ENCODE results near the gene MYO18A. TPM values are rescaled to one million over a fixed set of nuclear protein-coding genes. Genes with fewer than 3 reads are reported as not detected.
A peak's percentile ranks its signal among the peaks of the same experiment; 100 is the strongest.

MYO18A gene
- total RNA-seq, 2 donors from 2014 or later = 84.8 to 110 TPM

- DNase-seq (no peak), ATAC-seq (no peak)
- intact Hi-C loops (cut with DNase I, micrococcal nuclease) = no loop called here
Measured at GRCh38 chr17:29057361-29057760, 122.8 kb downstream of the MYO18A start.

DNA sequence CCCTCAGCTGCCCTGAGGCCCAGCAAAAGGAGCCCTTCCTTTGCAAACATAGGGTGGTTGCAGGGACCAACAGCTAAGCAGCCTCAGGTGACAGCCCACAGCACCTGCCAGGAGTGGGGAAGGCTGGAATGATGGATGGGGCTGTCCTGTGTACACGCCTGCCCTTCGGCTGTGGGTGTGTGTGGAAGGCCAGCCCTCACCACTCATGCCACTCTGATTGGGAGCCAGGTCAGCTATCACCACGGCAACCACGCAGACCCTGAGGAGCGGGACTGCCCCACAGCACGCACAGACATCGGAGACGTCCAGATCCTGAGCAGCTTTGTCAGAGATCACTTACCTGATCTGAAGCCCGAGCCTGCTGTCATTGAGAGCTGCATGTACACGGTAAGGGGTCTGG, 125.4 kb downstream of the MYO18A start:
- intact Hi-C loops (cut with DNase I, micrococcal nuclease) = no loop called here
- ATAC-seq (no peak), DNase-seq (no peak)

DNA sequence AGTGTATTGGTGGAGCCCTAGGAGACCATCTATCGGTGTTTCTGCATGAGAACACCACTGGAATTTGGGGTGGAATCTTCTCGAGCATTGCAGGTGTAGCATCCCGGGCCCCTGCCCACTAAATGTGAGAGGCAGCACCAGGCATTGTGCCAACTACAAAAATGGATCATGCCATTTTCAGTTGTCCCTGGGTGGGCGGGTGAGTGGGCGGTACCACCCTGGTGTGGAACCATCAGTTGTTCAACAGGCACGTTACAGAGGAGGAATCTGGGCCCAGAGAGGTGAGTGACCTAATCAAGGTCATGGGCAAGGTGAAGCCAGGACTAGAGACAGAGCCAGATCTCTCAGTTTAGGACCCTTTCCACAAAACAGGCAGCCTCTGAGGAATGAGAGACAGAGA, 128.5 kb downstream of the MYO18A start:
- intact Hi-C loops (cut with DNase I, micrococcal nuclease) = no loop called here
- ATAC-seq (no peak), DNase-seq (no peak)

DNA sequence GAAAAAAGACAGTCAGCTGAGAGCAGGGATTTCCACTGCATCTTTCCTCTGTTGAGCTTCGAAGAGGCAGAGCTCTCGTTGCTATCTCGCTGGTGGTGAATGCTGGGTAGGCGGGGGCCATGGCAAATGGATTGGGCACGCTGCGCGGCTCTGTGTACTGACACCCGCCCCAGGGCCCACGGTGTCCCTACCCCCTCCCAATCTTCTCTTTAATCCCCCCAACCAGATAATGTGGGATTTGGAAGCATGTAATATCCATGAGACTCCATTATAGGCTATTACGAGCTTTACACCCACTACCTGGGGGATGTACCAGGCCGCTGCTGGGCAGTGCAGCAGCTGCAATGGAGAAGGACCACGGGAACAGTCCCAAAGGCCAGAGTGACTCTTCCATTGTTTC, 129.0 kb downstream of the MYO18A start:
- DNase-seq (no peak), ATAC-seq (no peak)
- intact Hi-C loops (cut with DNase I, micrococcal nuclease) = no loop called here

DNA sequence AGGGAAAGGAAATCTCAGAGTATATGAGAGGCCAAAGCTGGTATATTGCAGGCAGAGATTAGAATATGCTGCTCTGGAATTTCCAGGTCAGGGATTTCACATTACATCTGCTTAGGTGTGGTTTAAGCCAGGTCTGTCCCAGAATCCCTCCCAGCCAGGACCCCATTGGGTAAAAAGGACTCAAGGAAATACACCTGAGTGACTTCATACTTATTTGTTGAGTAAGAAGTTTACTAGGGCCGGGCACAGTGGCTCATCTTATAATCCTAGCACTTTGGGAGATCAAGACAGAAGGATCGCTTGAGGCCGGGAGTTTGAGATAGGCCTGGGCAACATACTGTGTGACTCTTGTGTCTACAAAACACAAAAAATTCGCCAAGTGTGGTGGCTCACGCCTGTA, 130.0 kb downstream of the MYO18A start:
- ATAC-seq (no peak), DNase-seq (no peak)
- intact Hi-C loops (cut with DNase I, micrococcal nuclease) = no loop called here

DNA sequence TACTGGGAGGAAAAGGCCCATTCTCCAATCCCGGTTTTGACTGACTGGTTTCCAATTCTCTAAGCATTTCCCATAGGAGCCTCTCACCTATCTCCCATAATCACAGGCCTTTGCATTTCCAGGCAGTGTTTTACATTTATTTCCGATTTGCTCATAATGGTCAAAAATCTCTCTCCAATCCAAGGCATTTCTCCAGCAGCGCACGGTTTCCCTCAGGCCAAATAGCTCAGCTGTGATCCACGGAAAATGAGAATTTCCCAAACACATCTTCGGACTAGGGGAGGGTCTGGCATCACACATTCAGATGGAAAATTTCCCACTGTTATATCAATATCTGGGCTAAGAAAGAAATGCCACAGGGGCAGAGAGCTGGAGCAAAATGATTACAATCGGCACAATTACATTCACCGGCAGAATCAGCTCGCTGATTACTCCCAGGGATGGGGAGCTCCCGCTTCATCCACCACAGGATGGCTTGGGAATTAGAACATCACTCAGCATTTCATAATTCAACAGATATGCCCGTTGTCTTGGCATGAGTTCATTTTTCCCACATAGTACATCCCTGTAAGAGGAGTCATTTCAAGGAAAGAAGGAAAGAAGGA, 130.6 kb downstream of the MYO18A start:
- ATAC-seq (no peak), DNase-seq (no peak)
- intact Hi-C loops (cut with DNase I, micrococcal nuclease) = no loop called here

DNA sequence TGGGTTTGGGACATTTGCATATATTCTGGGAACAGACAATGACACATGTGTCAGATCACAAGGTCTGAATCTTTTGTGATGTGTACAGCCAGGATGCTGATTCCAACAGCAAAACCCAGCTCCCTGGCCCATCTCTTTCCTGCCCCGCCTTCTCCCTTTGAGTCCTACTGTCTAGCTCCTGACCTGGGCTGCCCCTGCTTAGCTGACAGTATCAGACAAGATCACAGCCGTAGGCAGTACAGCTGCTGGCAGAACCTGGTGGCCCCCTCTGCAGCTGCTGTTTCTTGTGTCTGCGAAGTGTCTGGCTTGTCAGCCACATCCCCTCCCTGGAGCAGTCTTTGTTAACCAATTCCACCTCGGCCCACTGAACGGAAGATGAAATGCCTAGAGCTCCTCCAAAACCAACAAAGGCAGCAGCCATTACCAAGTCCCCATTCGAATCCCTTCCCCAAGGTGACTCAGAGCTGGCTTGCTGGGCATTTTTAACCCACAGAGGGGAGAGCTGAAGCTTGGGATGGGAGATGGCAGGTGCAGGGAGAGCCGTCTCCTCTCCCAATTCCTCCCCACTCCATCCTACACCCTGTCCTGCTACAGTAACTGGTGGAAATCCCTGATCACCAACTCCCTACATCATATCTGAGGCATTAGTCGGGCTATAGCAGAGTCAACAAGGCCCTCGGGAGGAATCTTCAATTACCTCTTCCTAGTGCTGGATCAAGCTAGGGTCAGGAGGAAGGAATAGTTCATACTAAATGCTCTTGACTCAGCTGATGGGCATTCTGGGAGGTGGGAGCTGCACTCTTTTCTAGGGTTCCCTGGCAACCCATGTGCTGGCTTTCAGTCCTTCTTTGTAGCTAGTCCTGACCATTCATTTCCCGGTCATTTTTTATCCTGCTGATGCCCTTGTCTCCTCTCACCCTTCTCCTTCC, 131.5 kb downstream of the MYO18A start:
- no peak for DNase-seq
- ATAC-seq = no peak
- intact Hi-C loops (cut with DNase I, micrococcal nuclease) = no loop called here

DNA sequence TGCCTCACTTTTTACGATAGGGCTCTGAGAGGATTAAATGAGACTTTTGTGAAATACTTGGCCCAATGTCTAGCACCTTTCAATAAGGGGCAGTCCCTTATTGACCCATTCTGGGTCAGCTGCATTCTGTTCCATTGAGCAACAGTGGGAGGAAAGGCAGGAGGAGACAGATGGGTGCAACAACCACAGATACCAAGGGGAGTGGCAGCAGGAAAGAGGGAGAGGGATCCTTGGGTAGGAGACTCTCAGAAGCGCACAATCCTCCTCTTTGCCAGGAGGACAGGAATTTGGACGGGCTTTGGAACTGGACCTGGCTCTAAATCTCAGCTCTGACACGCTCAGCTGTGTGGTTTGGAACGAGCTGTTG, 133.7 kb downstream of the MYO18A start:
- no peak for ATAC-seq
- intact Hi-C loops (cut with DNase I, micrococcal nuclease) = no loop called here
- DNase-seq = no peak

DNA sequence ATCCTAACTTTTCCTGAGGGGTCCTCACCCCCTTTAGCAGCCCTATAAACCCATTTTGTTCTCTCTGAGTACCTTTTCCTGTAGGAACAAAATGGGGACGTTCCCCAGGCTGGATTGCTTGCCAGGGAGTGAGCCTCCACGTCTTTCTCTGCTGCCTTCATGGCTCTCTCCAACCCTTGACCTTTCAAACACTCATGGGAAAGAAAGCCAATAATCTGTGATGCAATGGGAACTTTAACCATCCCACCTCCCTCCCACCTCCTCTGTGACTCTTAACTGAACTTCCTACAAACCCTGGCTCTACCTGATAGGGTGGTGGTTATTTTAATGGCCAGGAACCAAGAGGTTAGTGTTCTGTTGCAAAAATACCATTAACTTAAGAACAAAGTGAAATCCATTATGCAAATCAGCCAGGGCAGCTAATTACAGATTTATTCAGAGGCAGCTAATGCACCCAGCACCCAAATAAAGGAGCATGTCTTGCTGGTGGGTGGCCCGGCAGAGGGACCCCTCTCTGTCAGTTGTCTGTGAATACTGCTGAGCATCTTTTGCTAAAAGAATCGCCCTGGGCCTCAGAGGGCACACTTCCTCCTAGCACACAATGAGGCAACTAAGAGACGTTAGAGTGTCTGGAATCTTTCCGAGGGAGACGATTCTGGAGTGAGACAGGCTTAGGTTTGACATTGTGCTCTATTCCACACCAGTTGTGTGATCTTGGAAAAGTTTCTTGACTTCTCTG, 134.3 kb downstream of the MYO18A start:
- ATAC-seq = no peak
- intact Hi-C loops (cut with DNase I, micrococcal nuclease) = no loop called here
- DNase-seq = no peak

- ATAC-seq = no peak
- no peak for DNase-seq
- intact Hi-C loops (cut with DNase I, micrococcal nuclease) = no loop called here
Measured at GRCh38 chr17:29045026-29045425, 135.2 kb downstream of the MYO18A start.

DNA sequence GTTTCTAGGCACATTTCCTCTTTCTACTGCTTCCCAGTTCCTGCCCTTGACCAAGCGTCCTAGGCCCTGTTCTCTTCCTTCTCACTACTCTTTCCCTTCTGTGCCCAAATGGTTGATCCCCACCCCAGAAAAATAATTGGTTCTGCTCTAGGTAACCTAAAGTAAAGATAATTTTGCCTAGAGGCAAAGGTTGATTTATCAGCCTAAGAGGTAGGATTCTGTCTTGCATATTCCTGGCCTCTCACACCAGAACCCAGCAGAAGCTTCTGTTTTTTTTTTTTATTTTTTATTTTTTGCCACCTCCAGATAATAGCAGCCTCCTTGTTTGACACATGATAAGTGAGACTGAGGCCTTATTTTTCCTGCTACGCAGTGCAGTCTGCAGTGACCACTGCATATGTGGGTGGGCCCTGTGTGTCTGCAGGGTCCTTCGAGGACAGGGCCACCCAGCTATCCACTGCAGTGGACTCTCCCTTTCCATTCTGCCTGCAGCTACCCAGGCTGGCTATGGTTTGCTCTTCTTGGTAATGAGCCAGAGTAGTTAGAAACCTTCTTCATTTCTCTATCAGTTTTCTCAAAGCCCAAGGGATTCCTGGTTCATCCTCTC, 136.6 kb downstream of the MYO18A start:
- DNase-seq = no peak
- intact Hi-C loops (cut with DNase I, micrococcal nuclease) = no loop called here
- ATAC-seq = no peak

DNA sequence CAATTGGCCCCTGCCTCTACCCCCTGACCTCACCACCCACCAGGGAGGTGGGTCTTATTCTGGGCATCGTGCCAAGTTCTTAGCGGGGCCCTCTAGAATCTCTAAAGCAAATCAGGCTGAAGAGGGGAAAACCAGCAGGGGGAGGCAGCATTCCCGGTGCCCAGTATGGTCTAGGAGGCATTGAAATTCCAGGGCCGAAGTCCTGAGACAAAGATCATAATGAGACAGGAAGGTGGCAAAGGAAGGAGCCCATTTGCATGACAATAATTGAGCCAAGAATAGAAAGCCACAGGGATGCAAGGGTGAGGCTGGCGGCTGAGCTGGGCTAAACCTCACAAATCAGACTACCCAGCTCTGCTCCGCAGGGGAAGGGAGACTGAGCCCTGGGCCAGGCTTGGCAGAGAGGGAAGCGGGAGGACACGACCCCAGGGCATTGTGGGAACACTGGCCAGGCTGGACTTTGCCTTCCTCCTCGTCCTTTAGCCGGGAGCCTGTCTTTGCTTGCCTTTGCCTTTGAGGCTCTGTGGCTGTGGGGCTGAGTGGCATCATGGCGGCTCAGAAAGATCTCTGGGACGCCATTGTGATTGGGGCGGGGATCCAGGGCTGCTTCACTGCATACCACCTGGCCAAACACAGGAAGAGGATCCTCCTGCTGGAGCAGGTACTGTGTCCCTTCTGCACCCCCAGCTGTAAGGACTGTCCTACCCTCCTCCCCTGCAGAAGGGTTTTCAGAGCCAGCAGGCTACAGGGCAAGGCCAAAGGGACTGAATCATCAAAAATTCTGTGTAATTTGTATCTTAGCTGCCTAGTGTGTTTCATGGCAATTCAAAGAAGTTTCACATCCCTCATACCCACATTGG, 137.3 kb downstream of the MYO18A start, which contains the start of gene PIPOX:
TSS of gene PIPOX (plus strand) at position 463 of the 860 bp plus-strand sequence. CDS start at position 548, 85 bp downstream.
- peak in 1 of 2 donors; percentile 17 for DNase-seq
- intact Hi-C loops (cut with DNase I, micrococcal nuclease) = no loop called here
- ATAC-seq = peak; percentile 33

GRCh38 chr17:29042026-29042678, 138.0 kb downstream of the MYO18A start:
- DNase-seq (no peak), ATAC-seq (peak; percentile 7)
- intact Hi-C loops (cut with DNase I, micrococcal nuclease) = no loop called here

GRCh38 chr17:29041571-29041970, 138.6 kb downstream of the MYO18A start:
- DNase-seq (no peak), ATAC-seq (no peak)
- intact Hi-C loops (cut with DNase I, micrococcal nuclease) = no loop called here

GRCh38 chr17:29041091-29041490, 139.1 kb downstream of the MYO18A start:
- DNase-seq (no peak), ATAC-seq (no peak)
- intact Hi-C loops (cut with DNase I, micrococcal nuclease) = no loop called here

DNA sequence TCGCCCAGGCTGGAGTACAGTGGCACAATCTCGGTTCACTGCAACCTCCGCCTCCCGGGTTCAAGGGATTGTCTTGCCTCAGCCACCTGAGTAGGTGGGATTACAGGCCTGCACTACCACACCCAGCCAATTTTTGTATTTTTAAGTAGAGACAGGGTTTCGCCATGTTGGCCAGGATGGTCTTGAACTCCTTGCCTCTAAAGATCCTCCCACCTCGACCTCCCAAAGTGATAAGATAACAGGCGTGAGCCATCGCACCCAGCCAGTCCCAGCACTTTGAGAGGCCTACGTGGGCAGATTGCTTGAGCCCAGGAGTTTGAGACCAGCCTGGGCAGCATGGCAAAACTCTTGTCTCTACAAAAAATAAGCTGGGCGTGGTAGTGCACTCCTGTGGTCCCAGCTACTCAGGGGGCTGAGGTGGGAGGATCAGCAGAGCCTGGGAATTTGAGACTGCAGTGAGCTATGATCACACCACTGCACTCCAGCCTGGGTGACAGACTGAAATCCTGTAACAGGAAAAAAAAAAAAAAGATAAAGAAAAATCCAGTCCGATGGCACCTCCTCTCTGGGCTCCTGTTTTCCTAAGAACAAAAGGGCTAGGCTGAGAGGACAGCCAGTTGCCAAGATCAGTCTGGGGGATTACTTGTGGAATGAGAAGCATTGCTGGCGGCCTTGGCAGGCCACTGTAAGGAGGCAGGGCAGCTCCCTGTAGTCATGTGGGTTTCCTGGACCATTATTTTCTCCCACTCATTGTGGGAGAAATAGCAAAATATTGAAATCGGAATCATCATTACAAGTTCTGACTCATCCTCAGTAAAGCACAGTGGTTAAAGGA, 140.2 kb downstream of the MYO18A start:
- no peak for DNase-seq
- intact Hi-C loops (cut with DNase I, micrococcal nuclease) = no loop called here

More for the DNA sequence above, 140.2 kb downstream of the MYO18A start:
- no peak for ATAC-seq
